ENCODE results near the gene PAX3. TPM values are rescaled to one million over a fixed set of nuclear protein-coding genes. Genes with fewer than 3 reads are reported as not detected.
"Not testable (repeated sequence)": the region's sequence is repeated elsewhere in the genome, so short reads cannot be mapped to it uniquely, and the experiment has no call there.

The PAX3 gene
- total RNA-seq, 2 donors from 2014 or later: not detected

DNA sequence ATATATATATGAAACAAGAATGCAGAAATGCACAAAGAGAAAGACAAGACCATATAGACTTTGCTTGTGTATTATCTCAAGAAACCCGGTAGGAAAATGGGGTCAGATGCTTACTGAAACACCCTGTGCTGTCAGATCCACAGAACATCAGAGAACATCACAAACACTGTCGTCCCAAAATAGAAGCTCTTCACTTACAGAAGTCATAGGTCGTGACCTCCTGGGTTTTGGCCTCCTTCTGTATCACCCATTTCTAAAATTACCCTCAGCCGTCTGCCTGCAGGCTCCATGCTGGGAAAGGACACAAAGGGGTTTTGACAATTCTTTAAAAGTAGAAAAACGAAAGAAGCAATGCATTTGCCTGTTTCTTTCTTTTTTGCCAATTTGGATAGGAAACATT is 137.9 kb downstream of the PAX3 start:
- intact Hi-C loops (cut with DNase I): no loop called here
- no peaks in the 10 kb centered on the region for H3K27me3 ChIP-seq
- 32 to 35% methylated on average over 5 of the region's 5 CpGs for WGBS, 2 donors
- H3K36me3 ChIP-seq (replicated peaks in 1 of 2; ENCODE audit: insufficient read depth in 1 of 2, low read depth in 2 of 2): no peaks in the 10 kb centered on the region
- ATAC-seq (no peak), DNase-seq (no peak)
- no peak overlapping the region for H3K27ac ChIP-seq
- no peaks in the 10 kb centered on the region for H3K9me3 ChIP-seq
- no peak overlapping the region for H3K4me3 ChIP-seq
- no peak for TF ChIP-seq POLR2A (IDR thresholded peaks at IDR 0.05)
- TF ChIP-seq, protein P1, sequence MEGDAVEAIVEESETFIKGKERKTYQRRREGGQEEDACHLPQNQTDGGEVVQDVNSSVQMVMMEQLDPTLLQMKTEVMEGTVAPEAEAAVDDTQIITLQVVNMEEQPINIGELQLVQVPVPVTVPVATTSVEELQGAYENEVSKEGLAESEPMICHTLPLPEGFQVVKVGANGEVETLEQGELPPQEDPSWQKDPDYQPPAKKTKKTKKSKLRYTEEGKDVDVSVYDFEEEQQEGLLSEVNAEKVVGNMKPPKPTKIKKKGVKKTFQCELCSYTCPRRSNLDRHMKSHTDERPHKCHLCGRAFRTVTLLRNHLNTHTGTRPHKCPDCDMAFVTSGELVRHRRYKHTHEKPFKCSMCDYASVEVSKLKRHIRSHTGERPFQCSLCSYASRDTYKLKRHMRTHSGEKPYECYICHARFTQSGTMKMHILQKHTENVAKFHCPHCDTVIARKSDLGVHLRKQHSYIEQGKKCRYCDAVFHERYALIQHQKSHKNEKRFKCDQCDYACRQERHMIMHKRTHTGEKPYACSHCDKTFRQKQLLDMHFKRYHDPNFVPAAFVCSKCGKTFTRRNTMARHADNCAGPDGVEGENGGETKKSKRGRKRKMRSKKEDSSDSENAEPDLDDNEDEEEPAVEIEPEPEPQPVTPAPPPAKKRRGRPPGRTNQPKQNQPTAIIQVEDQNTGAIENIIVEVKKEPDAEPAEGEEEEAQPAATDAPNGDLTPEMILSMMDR (IDR thresholded peaks at IDR 0.05): no peak
- H3K4me1 ChIP-seq: no peaks in the 10 kb centered on the region

DNA sequence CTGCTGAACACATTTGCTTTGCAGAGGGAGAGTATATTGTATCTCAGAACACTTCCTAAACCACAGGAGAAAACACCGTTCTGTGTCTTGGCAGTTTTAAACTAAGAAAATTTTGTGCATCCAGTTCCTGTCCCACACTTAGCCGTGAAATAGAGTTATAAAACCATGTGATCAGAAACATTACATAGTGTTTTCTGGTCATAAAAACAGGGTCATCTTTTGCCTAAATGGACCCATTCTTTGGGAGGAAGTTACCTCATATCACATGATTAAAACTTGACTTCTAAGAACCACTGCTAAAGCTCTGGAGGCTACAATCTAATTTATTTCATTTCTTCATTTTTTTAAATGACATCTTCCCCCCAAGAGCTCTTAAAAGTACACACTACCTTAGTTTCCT is 138.7 kb downstream of the PAX3 start:
- Histone ChIP-seq H3K9me3 (no peaks in the 10 kb centered on the region), H3K4me3 (no peak overlapping the region), H3K4me1 (no peaks in the 10 kb centered on the region), H3K27me3 (no peaks in the 10 kb centered on the region), H3K36me3 (replicated peaks in 1 of 2; ENCODE audit: insufficient read depth in 1 of 2, low read depth in 2 of 2) (no peaks in the 10 kb centered on the region), H3K27ac (no peak overlapping the region)
- no peak for DNase-seq
- 61 to 77% methylated on average over 2 of the region's 2 CpGs for WGBS, 2 donors
- TF ChIP-seq POLR2A (IDR thresholded peaks at IDR 0.05): no peak
- TF ChIP-seq, protein P1 (IDR thresholded peaks at IDR 0.05): no peak
- no peak for ATAC-seq
- intact Hi-C loops (cut with DNase I): no loop called here

DNA sequence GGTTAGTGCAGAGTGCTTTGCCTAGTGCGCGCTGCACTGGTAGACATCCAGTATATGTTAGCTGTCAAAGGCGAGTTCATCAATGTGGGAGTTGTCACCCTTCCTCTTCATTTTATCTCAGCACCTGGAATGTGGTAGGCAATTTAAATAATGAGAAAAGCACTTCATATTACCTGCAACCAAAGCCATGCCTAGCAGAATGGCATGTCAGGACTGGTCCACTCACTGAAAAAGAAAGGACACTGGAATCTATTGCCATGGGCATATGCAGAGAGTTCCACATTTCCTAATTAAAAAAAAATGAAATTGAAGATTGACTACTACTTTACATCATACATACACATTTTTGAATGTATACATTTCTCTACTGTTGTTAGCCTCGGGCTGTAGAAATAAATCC is 139.6 kb downstream of the PAX3 start:
- H3K9me3 ChIP-seq: no peaks in the 10 kb centered on the region
- H3K4me1 ChIP-seq: no peaks in the 10 kb centered on the region
- intact Hi-C loops (cut with DNase I): no loop called here
- no peak overlapping the region for H3K4me3 ChIP-seq
- no peak for DNase-seq
- TF ChIP-seq, protein P1 (IDR thresholded peaks at IDR 0.05): no peak
- no peak for TF ChIP-seq POLR2A (IDR thresholded peaks at IDR 0.05)
- no peaks in the 10 kb centered on the region for H3K27me3 ChIP-seq
- WGBS, 2 donors: 67 to 76% methylated on average over 4 of the region's 4 CpGs
- no peaks in the 10 kb centered on the region for H3K36me3 ChIP-seq (replicated peaks in 1 of 2; ENCODE audit: insufficient read depth in 1 of 2, low read depth in 2 of 2)
- no peak overlapping the region for H3K27ac ChIP-seq
- ATAC-seq: no peak

DNA sequence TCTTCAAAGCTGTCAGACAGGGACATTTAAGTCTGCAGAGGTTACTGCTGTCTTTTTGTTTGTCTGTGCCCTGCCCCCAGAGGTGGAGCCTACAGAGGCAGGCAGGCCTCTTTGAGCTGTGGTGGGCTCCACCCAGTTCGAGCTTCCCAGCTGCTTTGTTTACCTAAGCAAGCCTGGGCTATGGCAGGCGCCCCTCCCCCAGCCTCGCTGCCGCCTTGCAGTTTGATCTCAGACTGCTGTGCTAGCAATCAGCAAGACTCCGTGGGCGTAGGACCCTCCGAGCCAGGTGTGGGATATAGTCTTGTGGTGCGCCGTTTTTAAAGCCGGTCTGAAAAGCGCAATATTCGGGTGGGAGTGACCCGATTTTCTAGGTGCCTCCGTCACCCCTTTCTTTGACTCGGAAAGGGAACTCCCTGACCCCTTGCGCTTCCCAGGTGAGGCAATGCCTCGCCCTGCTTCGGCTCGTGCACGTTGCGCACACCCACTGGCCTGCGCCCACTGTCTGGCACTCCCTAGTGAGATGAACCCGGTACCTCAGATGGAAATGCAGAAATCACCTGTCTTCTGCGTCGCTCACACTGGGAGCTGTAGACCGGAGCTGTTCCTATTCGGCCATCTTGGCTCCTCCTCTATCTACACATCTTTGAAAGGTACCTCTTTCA is 143.7 kb downstream of the PAX3 start:
- 32 to 60% methylated on average over 11 to 18 of the region's 27 CpGs for WGBS, 2 donors

More for the DNA sequence above, 143.7 kb downstream of the PAX3 start:
- H3K9me3 ChIP-seq; H3K4me1 ChIP-seq; H3K36me3 ChIP-seq (replicated peaks in 1 of 2; ENCODE audit: insufficient read depth in 1 of 2, low read depth in 2 of 2); ATAC-seq; H3K27ac ChIP-seq; H3K27me3 ChIP-seq; DNase-seq; H3K4me3 ChIP-seq; intact Hi-C loops (cut with DNase I): not testable (repeated sequence)

Other genes starting within 250 kb of the PAX3 start
- gene SGPP2, start 125.5 kb upstream of the PAX3 start, total RNA-seq: 1 to 10 TPM; 4.0 to 4.9 TPM

All from body of pancreas (tissue), 4 donors.